ENCODE data around the gene AVPR2.

The AVPR2 gene

DNA sequence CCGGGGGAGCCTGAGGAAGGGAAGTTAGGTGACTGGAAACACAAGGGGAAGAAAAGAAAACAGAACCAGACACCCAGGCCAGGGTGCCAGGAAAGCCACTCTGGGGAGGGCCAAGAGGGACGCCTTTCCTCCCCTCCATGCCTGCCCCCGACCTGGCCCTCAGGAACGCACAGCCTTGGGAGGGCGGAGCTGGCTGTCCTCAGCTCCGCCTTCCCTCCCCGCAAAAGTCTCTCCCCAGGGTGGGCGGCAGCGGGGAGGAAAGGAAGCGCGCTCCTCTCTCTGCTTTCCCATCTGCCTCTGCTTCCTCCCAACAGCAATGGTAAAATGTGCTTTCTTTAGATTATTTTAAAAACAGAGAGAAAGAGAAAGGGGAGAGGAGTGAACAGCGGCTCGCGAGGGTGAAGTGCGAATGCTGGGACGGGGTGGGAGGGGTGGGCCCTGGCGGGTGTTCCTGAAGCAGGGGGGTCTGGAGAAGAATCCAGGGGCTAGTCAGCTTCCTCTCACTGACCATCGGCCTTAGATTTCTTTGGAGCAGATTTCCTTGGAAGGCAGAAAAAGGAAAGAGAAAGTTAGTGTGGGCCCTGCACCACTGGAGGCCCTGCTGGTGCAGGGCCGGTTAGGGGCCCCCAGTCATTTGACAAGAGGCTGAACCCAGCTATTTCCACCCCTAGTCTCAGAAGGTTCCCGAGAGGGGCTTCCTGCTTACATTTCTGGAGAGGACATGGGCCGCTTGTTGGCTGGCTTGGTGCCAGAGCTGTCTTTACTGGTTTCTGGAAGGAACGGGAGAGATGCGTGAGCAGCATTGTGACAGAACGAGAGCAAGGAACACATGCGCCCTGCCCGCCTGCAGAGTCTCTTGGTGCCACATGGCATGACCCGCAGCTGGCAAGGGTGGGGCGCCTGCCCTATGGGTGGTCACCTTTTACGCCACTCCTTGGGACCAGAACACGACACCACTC, 44.7 kb downstream of the AVPR2 start:
- in situ Hi-C loops (cut with MboI; ENCODE audit: low sequenced_read_pairs) = no loop called here

DNA sequence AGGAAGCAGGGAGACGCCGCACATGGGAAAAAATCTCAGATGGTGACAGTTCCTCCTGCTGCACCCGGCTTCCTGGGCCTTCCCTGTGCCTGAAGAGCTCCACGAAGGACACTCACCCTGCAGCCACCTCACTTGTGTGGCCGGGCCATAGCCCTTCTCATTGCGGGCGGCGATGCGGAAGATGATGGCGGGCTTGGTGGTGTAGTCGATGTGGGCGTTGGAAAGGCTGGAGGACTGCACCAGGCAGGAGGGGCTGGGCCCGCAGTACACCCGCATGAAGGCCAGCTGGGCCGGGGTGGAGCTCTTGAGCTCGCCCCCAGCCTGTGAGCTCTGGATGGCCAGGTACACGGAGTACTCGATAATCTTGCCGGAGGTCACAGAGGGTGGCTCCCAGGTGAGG, 45.7 kb downstream of the AVPR2 start:
- in situ Hi-C loops (cut with MboI; ENCODE audit: low sequenced_read_pairs) = no loop called here

DNA sequence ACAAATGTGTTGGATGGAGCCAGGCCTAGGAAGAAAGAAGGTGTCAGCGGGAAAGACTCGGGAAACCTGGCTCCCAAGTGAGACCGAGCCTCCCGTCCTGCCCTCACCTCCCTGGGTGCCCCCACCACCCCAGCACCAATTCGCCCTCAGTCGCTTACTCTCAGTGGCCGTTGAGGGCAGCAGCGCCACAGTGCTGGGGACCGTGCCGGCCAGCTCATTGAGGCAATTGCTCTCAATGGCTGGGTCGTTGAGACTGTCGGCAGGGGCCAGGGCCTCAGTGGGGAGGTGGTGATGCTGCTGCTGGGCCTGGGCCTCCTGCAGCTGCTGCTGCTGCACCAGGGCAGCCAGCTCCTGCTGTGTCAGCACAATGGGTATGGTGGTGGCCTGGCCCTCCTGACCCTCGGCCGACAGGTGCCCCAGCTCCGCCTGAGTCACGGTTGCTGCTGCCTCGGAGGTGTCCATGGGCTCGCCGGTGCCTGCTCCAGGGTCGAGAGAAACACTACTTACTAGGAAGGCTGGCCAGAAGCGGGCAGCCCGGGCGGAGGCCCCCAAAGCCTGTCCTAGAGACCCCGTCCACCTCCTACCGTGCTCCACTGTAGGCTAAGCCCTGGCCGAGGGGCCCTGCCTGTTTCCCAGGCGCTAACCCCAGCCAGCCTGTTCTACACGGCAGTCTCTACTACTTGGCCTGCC, 47.4 kb downstream of the AVPR2 start:
- in situ Hi-C loops (cut with MboI; ENCODE audit: low sequenced_read_pairs) = no loop called here

GRCh38 chrX:153952373-153953026, 48.0 kb downstream of the AVPR2 start:
- in situ Hi-C loops (cut with MboI; ENCODE audit: low sequenced_read_pairs) = no loop called here

DNA sequence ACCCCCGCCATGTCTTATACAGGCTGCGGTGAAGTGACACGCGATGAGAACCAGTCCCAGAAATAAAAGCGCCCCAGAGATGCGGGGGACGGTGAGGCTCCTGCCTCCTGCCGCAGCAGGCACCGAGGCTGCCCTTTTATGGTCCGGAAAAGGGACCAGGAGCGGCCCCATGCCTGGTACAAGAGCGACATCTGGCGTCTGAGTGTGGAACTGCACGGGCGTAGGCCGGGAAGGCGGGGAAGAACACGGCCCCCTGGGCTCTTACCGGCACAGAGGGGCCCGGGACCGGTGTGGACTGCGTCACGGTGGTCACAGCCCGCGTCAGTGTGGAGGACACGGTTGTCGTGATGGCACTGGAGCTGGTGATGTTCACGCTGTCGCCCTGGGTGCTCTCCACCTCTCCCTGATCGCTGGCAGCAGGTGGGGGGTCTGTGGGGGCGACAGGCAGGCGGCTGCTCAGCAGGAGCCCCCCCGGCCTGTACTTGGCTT, 48.9 kb downstream of the AVPR2 start:
- in situ Hi-C loops (cut with MboI; ENCODE audit: low sequenced_read_pairs) = no loop called here

DNA sequence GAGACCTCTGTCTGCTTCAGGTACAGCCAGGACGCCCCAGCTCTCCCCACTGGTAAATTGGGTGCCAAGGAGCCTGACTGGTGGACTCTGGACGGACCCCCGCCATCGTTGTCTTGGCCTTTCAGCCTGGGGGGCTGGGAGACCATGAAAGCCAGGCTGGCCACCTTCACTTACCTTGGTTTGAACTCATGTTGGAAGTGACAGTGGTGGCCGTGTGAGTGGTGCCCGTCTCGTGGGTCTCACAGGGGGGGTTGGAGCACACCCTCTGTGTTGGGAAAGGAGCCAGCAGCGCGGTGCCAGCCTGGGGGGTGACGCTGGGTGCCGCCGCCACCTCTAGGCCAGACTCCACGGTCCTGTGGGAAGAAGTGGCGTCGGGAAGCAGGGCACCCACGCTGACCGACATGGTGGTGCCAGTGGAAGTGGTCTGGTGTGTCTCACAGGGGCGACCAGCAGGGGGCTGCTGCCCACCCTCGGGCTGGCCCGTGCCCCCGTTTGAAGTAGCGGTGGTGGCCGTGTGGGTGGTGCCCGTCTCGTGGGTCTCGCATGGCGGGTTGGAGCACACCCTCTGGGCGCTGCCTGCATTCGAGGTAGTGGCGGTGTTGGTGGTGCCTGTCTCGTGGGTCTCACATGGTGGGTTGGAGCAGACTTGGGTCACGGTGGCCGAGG, 49.6 kb downstream of the AVPR2 start:
- in situ Hi-C loops (cut with MboI; ENCODE audit: low sequenced_read_pairs) = no loop called here

- in situ Hi-C loops (cut with MboI; ENCODE audit: low sequenced_read_pairs) = no loop called here
These were observed 50.2 kb downstream of the AVPR2 start for GRCh38 chrX:153954558-153955227.

- in situ Hi-C loops (cut with MboI; ENCODE audit: low sequenced_read_pairs) = no loop called here
These were observed 50.8 kb downstream of the AVPR2 start for GRCh38 chrX:153955228-153955732.

DNA sequence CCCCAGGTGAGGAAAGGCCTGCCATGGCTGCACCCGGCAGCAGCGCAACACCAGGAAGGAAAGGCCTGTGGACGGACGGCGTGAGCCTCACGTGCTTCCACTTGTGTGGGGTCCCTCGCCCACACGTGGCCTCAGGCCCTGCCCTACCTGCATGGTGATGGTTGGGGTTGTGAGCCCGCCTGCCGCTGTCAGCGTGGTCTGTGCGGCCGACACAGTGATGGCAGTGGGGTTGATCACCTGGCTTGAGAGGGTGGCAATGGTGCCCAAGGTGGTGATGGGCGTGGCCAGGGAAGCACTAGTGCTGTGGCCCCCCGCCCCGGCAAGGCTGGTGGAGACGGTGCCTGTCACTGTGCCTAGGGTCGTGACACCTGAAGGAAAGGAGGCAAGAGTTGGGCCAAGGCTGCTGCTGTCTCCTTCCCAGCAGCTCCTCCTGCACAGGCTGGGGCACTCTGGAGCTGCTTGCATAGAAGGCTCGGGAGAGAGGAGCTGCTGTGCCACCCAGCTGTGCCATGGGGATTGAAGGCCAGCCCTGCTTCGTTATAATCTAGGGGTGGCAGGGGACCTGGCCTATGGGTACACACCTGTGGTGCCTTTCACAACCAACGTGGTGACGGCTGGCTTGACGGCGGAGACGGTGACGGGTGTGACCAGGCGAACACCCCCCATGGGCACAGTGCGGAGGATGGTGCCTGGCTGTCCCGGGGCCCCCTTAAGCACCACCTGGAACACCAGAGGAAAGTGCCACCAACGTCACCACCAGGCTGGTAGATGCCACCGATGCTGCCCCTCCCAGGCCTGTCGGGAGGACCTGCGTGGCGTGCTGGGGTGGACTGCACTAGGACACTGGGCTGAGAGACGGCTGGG, 51.8 kb downstream of the AVPR2 start:
- in situ Hi-C loops (cut with MboI; ENCODE audit: low sequenced_read_pairs) = no loop called here

Measured in hTERT RPE-1 (cell line).